A673 (cell line): ENCODE measurements around the gene GAS2L3. TPM values are rescaled to one million over a fixed set of nuclear protein-coding genes. Genes with fewer than 3 reads are reported as not detected.
"Not testable (repeated sequence)": the region's sequence is repeated elsewhere in the genome, so short reads cannot be mapped to it uniquely, and the experiment has no call there.

Source experiments
- BruUV-seq: library from RNA; stranded (reverse); fragments of 400-500 nt; replicated peaks from 2 replicates; lab custom pipeline; 2021; lab: Mats Ljungman, UMichigan
- CTCF ChIA-PET: fragments of 300-600 bp; sonication (Branson Sonifier 250); formaldehyde crosslinking; loops from one replicate; lab custom pipeline; 2022; ENCODE audit warnings: antibody characterized with exemption; lab: Charles Lee
- POLR2A ChIA-PET: fragments of 300-600 bp; sonication (Branson Sonifier 250); formaldehyde crosslinking; loops from one replicate; lab custom pipeline; 2022; ENCODE audit warnings: antibody characterized with exemption; ENCODE audit not compliant: low non-redundant PET; lab: Charles Lee
- DNase-seq: peaks from one replicate; pipeline ENCODE4 v3.0.0-alpha.2; 2015; ENCODE audit warnings: low spot score
- H3K27ac ChIP-seq: fragments of 200-600 bp; sonication (generic); 2 replicates; pipeline ENCODE4 v1.5.1; 2016; ENCODE audit warnings: mixed run types, low read depth, mild to moderate bottlenecking, mixed read lengths, antibody characterized with exemption, low read length; ENCODE audit not compliant: poor library complexity, severe bottlenecking
- H3K27me3 ChIP-seq: fragments of 200-600 bp; sonication (generic); replicated peaks from 2 replicates; pipeline ENCODE4 v1.6.1; 2017; ENCODE audit warnings: mixed run types, low read depth, mild to moderate bottlenecking, mixed read lengths, antibody characterized with exemption, low read length; ENCODE audit not compliant: insufficient read depth, poor library complexity
- H3K36me3 ChIP-seq: fragments of 200-600 bp; sonication (generic); 2 replicates; pipeline ENCODE4 v1.6.1; 2016; ENCODE audit warnings: mixed run types, mild to moderate bottlenecking, mixed read lengths, antibody characterized with exemption, low read length; ENCODE audit not compliant: insufficient read depth, poor library complexity, severe bottlenecking
- H3K4me1 ChIP-seq: fragments of 200-600 bp; sonication (generic); 2 replicates; pipeline ENCODE4 v1.6.1; 2017; ENCODE audit warnings: mixed run types, mild to moderate bottlenecking, mixed read lengths, antibody characterized with exemption, low read length; ENCODE audit not compliant: insufficient read depth, poor library complexity, severe bottlenecking
- H3K4me3 ChIP-seq: fragments of 200-600 bp; sonication (generic); 2 replicates; pipeline ENCODE4 v1.5.1; 2016; ENCODE audit warnings: low read depth, mixed run types, mild to moderate bottlenecking, mixed read lengths, low read length; ENCODE audit not compliant: poor library complexity, severe bottlenecking
- H3K9me3 ChIP-seq: fragments of 200-600 bp; sonication (generic); 2 replicates; pipeline ENCODE4 v1.6.1; 2016; ENCODE audit warnings: mixed run types, low read depth, mild to moderate bottlenecking, mixed read lengths, antibody characterized with exemption, low read length; ENCODE audit not compliant: poor library complexity, severe bottlenecking
- CTCF ChIP-seq: fragments of 300-800, 200-600 bp; sonication (generic); conservative IDR thresholded peaks from 2 replicates; pipeline ENCODE4 v1.5.1; 2017; ENCODE audit warnings: low read depth, mild to moderate bottlenecking, antibody characterized with exemption, low read length, moderate library complexity, mixed read lengths
- EZH2 ChIP-seq: fragments of 200-600 bp; sonication (generic); IDR thresholded peaks from 2 replicates; pipeline ENCODE4 v1.6.1; 2017; ENCODE audit warnings: borderline replicate concordance, low read depth, mild to moderate bottlenecking, mixed read lengths, antibody characterized with exemption, low read length; ENCODE audit not compliant: poor library complexity, severe bottlenecking
- intact Hi-C: fragments of 100-400 bp; cut with micrococcal nuclease; formaldehyde crosslinking; loops from one replicate; pipeline ENCODE4 v1.10.0; 2022; ENCODE audit not compliant: unreplicated experiment
- total RNA-seq: library from RNA; stranded (reverse); gene quantifications from 2 replicates; pipeline ENCODE4 v1.2.3, GENCODE V29; 2021

The GAS2L3 gene
- total RNA-seq, 1 experiment from 2014 or later, result 44.8 TPM

GRCh38 chr12:100632445-100632892 is 59.0 kb downstream of the GAS2L3 start:
- intact Hi-C loops, result no loop called here
- DNase-seq, result no peak
- Histone ChIP-seq H3K9me3 (no peaks in the 10 kb centered on the region), H3K36me3 (no peaks in the 10 kb centered on the region), H3K4me3 (no peak overlapping the region), H3K27ac (no peak overlapping the region), H3K27me3 (no peaks in the 10 kb centered on the region), H3K4me1 (no peaks in the 10 kb centered on the region)
- POLR2A ChIA-PET, result no interaction called here
- no peak for TF ChIP-seq EZH2
- no peak for TF ChIP-seq CTCF
- no TSS peak for BruUV-seq
- CTCF ChIA-PET, result no interaction called here

GRCh38 chr12:100633082-100633785 is 59.8 kb downstream of the GAS2L3 start:
- intact Hi-C loops, CTCF ChIA-PET, H3K27me3 ChIP-seq, H3K27ac ChIP-seq, BruUV-seq, H3K4me1 ChIP-seq, H3K36me3 ChIP-seq, H3K4me3 ChIP-seq, H3K9me3 ChIP-seq, DNase-seq, POLR2A ChIA-PET: not testable (repeated sequence)

GRCh38 chr12:100643246-100643645 is 69.8 kb downstream of the GAS2L3 start:
- POLR2A ChIA-PET, result no interaction called here
- intact Hi-C loops, result no loop called here

More at GRCh38 chr12:100643246-100643645, 69.8 kb downstream of the GAS2L3 start:
- H3K36me3 ChIP-seq, result no peaks in the 10 kb centered on the region
- CTCF ChIA-PET, result no interaction called here
- H3K27ac ChIP-seq, result no peak overlapping the region
- no peaks in the 10 kb centered on the region for H3K27me3 ChIP-seq
- no peaks in the 10 kb centered on the region for H3K9me3 ChIP-seq
- no TSS peak for BruUV-seq
- no peak for DNase-seq
- H3K4me1 ChIP-seq, result no peaks in the 10 kb centered on the region
- H3K4me3 ChIP-seq, result no peak overlapping the region
- no peak for TF ChIP-seq EZH2
- no peak for TF ChIP-seq CTCF
